ENCODE results near the gene CRAT. TPM values are rescaled to one million over a fixed set of nuclear protein-coding genes. Genes with fewer than 3 reads are reported as not detected.

The CRAT gene
- total and polyA plus RNA-seq, 2 of the 4 experiments (the other 2 are of a cell fraction), result 18.8 to 41.6 TPM

- intact Hi-C loops (cut with micrococcal nuclease) (no loop called here), in situ Hi-C loops (cut with MboI; ENCODE audit: low sequenced_read_pairs) (no loop called here), dilution Hi-C loops (cut with HindIII; ENCODE audit: low sequenced_read_pairs, unreplicated experiment) (no loop called here)
- no peak overlapping the region for H3K27ac ChIP-seq (ENCODE audit: insufficient read depth, low read length)
- H4K5ac ChIP-seq (ENCODE audit: low read depth, low read length), result no peak overlapping the region
- no peak overlapping the region for H3K14ac ChIP-seq (replicated peaks; ENCODE audit: low read depth, low read length)
- H3K23ac ChIP-seq (ENCODE audit: low read depth, low read length), result no peak overlapping the region
- ATAC-seq (ENCODE audit: low read depth) (no peak), DNase-seq (no peak)
- H2BK5ac ChIP-seq (ENCODE audit: low read depth, low read length, poor library complexity, severe bottlenecking), result no peak overlapping the region
- no peaks in the 10 kb centered on the region for H3K79me1 ChIP-seq (ENCODE audit: low read depth in 1 of 2, low read length in 2 of 2)
- H4K20me1 ChIP-seq (ENCODE audit: insufficient read depth, low read length), result no peaks in the 10 kb centered on the region
- H2AK5ac ChIP-seq (ENCODE audit: low read depth, low read length), result no peak overlapping the region
- POLR2A ChIA-PET (ENCODE audit: unreplicated experiment), result no interaction called here
- no peak overlapping the region for H3K4me3 ChIP-seq (ENCODE audit: insufficient read depth, low read depth, low read length)
- no peak overlapping the region for H3K56ac ChIP-seq (ENCODE audit: extremely low read depth, insufficient read depth, low read length)
- CTCF ChIA-PET, result no interaction called here
- no peak overlapping the region for H3K18ac ChIP-seq (ENCODE audit: low read depth, low read length)
- H4K8ac ChIP-seq (ENCODE audit: low read depth in 2 of 2, low read length in 2 of 2), result no peak overlapping the region
- no TSS peak for BruUV-seq (replicated peaks)
- H3K9ac ChIP-seq (ENCODE audit: low read depth, low read length), result no peak overlapping the region
- H3K9me3 ChIP-seq (ENCODE audit: control insufficient read depth, insufficient read depth, low read length), result no peaks in the 10 kb centered on the region
- no peak overlapping the region for H2AK9ac ChIP-seq (replicated peaks; ENCODE audit: low read depth, low read length, poor library complexity)
- no peak overlapping the region for H4K91ac ChIP-seq (ENCODE audit: insufficient read depth, low read depth, low read length)
- TF ChIP-seq POLR2A (IDR thresholded peaks at IDR 0.05; ENCODE audit: low read depth, low read length), result no peak
- TF ChIP-seq NFE2L2 (IDR thresholded peaks at IDR 0.05; ENCODE audit: low read depth, low read length), result no peak
- H3K27me3 ChIP-seq (ENCODE audit: control insufficient read depth, insufficient read depth, low read length), result no peaks in the 10 kb centered on the region
- H3K4me1 ChIP-seq (ENCODE audit: control insufficient read depth, insufficient read depth, low read length), result no peaks in the 10 kb centered on the region
- no peak overlapping the region for H2BK120ac ChIP-seq (ENCODE audit: low read depth, low read length)
- H3K4ac ChIP-seq (ENCODE audit: low read depth, low read length), result no peak overlapping the region
- H2AFZ ChIP-seq (replicated peaks; ENCODE audit: low read length, poor library complexity), result no peak overlapping the region
- peaks cover 17% of the 10 kb centered on the region for H3K36me3 ChIP-seq (ENCODE audit: control insufficient read depth, insufficient read depth, low read length)
- 76% methylated on average over 3 of the region's 21 CpGs; no CpG with 5 or more reads in 1 of the 2 experiments for WGBS, 2 experiments (ENCODE audit: extremely low coverage in 2 of 2, insufficient read length in 1 of 2)
- 0 out of 2 replicates have a peak, but pooled peaks cover 6% of the 10 kb centered on the region for H3K9me1 ChIP-seq (ENCODE audit: insufficient read depth, low read length)
- no peak overlapping the region for H2BK15ac ChIP-seq (ENCODE audit: low read depth, low read length)
- H2BK20ac ChIP-seq (ENCODE audit: low read depth, low read length), result no peak overlapping the region
- H3K4me2 ChIP-seq (ENCODE audit: low read depth, low read length), result no peak overlapping the region
Observed at GRCh38 chr9:129070696-129071525, 39.7 kb downstream of the CRAT start.

Measured in IMR-90 (cell line).